ENCODE data around the gene PRPF8.
A peak's percentile ranks its signal among the peaks of the same experiment; 100 is the strongest.

PRPF8 gene

DNA sequence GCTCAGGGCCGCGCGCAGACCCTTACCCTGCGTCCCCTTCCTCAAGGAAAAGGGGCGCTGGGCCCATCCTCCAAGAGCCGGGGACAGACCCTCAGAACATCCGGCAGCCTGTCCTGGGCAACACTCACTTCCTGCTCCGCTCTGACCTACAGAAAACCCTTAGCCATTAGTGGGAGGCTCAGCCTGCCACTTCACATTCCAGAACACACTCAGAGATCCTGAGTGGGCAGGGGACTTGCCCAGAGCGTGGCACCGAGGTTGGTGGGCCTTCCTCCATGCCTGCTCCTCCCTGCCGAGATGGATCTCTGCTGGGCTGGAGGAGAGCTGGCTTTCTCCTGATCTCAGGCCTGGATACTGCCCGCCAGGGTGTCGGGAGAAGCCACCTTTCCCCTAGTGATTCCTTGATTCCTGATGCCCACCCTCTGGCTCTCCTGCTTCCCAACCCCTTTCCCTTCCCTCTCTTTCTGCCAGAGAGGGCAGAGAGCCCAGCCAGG, 40.6 kb downstream of the PRPF8 start:
- no peak for DNase-seq

DNA sequence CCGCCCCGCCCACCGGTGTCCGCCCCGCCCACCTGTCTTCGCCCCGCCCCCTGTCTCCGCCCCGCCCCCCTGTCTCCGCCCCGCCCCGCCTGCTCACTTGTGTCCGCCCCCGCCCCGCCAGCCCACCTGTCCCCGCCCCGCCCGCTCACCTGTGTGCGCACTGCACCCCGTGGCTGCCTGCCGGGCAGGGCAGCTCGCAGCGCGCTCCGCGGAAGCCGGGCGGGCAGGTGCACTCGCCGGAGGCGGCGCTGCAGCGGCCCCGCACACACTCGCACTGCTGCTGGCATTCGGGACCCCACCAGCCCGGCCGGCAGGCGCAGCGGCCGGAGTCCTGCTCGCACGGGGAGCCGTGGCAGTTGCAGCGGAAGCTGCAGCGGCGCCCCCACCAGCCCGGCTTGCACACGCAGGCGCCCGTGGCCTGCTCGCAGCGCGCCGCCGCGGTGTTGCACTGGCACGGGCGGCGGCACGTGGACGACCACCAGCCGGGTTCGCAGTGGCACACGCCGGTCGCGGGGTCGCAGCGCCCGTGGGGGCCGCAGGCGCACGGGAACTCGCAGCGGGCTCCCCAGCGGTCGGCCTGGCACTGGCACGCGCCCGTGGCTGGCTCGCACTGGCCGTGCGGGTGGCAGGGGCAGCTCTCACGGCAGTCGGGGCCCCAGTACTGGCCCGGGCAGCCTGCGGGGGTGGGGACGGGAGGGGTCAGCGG, 41.2 kb downstream of the PRPF8 start:
- DNase-seq = no peak

DNA sequence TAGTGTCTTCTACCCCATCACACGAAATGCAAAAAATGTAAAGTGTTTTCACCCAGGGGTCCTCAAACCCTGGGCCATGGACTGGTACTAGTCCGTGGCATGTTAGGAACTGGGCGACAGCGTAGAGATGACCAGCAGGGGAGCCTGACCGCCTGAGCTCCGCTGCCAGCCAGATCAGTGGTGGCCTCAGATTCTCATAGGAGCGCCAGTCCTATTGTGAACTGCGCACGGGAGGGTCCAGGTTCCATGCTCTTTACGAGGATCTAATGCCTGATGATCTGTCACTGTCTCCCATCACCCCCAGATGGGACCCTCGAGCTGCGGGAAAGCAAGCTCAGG, 43.6 kb downstream of the PRPF8 start:
- DNase-seq = peak in 1 of 2 experiments; percentile 37

DNA sequence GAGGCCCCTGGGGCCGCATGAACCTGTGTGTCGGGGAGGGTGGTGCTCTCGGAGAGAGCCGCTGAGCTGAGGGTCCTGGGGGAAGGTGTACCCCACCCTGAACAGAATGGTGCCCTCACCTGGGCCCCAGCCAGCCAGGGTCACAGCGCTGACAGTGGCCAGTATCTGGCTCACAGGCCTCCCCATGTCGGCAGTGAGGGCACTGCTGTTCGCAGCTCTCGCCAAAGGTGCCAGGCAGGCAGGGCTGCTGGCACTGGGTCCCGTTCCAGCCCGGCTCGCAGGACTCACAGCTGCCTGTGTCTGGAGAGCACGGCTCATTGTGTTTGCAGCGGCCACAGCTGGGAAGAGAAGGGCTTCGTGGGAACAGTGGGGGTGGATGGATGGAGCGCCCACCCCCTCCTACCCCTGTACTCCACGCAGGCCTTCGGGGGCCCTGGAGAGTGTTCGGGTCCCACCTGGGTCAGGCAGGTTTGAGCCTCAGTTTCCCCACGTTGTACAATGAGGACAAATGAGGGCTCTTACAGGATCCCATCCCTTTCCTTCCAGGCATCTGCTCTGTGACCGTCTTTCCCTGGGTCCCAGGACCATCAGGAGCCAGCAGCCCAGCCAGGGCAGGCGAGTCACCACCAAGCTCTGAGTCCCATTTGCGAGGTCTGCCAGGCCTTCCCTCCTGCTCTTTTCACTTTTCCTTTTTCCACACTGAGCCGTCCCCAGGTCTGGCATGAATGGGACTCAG, 44.2 kb downstream of the PRPF8 start:
- no peak for DNase-seq

DNA sequence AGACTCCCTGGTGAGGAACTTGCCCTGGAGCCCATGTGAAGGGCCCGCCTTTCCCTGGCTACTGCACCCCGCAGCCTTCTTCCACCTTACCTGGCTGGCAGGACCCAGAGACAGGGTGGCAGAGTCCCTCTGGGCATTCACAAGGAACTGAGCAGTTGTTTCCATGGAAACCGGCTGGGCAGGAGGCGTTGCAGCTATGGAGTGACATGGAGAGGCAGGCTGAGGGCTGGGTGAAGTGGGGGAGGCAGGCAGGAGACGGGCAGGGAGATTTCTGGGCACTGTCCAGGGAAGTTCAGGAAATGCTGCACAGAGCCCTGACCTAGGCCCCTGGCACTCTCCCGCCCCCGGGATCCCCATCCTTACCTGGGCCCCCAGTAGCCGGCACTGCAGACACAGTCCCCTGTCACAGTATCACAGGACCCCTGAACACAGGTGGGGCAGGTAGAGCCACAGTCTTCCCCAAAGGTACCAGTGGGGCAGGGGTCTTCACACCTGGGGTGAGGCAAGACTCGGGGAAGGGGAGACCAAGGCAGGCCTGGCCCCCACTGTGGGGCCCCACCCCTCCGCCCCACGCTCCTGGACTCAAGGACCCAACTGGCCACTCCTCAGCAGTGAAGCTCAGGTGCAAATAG, 45.0 kb downstream of the PRPF8 start:
- peak in 1 of 2 experiments; percentile 23 for DNase-seq

DNA sequence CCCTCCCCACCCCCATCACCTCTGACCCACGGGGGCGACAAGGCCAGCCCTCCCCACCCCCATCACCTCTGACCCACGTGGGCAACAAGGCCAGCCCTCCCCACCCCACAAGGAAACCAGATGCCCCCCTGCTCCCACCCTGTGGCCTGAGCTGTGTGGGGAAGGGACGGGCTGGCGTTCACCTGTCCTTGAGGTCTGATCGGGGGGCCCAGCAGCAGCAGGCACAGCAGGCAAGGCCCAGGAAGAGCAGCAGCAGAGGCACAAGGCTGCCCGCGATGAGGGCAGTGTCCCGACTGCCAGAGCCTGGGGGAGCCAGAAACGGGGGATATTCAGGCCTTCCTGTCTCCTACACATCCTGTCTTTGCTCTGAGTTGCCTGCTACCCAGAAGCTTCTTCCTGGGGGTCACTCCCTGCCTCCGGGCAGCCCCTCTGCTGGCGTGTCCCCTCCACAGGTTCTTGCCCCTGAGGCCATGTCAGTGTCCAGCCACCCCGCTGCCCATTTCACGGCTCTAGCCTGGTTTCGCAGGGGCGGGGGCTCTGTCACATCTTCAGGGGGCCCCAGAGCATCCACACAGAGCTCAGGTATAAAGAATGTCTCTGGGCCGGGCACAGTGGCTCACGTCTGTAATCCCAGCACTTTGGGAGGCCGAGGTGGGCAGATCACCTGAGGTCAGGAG, 45.9 kb downstream of the PRPF8 start:
- no peak for DNase-seq

DNA sequence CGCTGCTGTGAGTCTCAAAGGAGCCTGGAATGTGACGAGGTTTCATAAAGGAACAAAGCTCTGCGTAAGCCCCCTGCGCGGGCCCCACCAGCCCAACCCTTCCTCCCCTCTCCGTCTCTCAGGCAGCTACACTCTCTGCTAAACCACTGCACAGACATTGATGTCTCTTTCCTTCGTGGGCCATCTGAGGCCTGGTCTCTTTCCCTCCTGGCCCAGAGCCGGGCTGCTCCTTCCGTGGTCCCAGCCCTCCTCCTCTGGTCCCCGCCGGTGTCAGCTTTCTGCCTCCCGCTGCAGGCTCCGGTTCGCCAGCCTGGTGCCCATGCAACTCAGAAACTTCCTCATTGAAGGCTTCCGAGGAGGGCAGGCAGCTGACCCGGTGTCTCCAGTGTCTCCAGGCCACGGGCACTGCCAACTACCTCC, 46.5 kb downstream of the PRPF8 start:
- DNase-seq = no peak

DNA sequence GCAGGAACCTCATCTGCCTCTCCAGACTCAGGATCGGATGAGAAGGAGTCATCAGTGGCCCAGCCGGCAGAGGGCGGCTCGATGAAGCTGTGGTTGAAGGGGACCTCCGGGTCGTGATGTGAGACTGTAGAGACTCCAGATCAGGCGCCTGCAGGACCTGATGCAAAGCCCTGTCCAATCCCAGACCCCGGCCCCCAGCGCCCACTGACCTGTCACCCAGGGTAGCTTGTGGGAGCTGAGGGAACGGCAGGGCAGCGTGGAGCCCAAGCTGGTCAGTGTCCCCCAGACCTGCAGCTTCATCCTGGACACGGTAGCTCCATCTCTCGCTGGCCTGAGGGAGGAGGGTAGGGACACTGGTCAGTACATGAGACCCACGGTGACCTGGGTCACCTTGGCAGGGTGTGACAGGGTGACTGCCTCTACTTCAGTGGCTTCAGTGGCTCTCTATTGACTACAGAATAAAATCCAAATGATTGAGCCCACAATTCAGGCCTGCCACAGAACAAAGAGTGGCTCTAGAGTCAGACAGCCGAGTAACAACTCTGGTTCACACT, 47.9 kb downstream of the PRPF8 start:
- DNase-seq = no peak

DNA sequence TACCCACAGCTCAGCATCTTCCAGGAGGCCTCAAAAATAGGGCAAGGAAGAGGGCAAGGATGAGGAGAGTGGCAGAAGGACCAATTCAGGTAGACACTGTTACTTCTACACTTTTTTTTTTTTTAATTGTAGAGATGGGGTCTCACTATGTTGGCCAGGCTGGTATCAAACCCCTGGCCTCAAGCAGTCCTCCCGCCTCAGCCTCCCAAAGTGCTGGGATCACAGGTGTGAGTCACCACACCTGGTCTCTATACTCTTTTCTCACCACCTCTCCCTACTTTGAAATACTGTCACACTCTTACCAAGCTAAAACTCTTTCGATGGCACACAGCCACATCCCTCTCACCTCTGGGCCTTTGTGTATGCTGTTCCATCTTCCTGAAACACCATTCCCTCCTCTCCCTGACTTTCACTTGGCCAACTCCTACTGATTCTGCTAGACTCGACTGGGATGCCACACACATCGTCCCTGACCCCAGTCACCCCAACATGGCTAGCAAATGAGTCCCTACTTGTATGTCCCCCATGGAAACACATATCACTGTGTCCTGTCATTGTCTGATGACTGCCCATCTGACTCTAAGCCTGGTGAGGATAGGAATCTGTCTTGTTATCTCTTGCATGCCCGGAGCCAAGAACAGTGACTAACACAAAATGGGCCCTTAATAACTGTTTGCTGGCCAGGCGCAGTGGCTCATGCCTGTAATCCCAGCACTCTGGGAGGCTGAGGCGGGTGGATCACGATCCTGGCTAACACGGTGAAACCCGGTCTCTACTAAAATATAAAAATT, 48.8 kb downstream of the PRPF8 start:
- no peak for DNase-seq

DNA sequence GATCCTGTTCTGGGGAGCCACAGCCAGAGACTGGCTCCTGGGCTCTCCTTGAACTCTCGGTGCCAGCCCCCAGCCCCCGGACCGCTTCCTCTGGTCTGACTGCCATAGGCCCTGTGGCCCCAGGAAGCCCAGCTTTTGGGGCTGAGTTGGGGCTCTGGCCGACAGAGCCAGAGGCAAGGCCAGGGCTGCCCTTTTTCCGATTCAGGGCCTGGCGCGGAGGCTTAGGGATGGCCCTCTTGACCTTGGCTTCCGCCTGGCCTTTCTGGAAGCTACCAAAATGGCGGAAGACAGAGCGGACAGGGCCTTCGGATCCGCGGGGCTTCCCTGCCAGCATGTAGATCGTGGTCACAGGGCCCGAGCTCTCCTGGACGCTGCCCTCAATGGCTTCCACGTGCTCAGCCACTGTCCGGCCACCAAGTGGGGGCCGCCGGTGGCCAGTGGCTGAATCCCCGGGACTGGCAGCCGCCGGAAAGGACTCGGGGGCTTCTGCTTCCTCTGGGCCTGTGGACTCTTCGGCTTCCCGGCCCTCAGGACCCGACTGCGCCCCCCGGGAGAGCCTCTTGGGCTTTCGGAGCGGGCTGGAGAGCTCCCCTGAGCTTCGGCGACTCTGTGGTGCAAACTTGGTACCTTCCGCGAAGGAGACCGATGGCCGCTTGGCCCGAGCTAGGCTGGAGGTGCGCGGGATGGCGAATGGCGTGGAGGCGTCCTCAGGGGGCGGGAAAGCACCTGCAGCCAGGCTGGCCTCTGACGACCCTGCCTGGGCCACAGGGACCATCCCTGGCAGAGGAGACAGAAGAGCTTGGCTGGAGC, 49.6 kb downstream of the PRPF8 start:
- DNase-seq = no peak

DNA sequence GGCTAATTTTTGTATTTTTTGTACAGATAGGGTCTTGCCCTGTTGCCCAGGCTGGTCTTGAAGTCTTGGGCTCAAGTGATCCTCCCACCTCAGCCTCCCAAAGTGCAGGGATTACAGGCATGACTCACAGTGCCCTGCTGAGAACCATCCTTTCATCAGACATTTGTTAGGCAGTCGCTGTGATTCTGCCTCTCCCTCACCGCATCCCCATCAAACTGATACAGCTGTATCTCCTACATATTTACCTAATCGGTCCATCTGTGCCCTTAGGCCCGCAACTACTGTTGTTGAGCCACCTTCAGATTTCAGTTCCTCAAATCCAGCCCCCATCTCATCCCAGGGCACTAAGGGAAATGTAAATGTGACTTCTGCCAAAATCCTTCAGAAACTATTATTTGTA, 54.0 kb downstream of the PRPF8 start:
- DNase-seq = no peak

DNA sequence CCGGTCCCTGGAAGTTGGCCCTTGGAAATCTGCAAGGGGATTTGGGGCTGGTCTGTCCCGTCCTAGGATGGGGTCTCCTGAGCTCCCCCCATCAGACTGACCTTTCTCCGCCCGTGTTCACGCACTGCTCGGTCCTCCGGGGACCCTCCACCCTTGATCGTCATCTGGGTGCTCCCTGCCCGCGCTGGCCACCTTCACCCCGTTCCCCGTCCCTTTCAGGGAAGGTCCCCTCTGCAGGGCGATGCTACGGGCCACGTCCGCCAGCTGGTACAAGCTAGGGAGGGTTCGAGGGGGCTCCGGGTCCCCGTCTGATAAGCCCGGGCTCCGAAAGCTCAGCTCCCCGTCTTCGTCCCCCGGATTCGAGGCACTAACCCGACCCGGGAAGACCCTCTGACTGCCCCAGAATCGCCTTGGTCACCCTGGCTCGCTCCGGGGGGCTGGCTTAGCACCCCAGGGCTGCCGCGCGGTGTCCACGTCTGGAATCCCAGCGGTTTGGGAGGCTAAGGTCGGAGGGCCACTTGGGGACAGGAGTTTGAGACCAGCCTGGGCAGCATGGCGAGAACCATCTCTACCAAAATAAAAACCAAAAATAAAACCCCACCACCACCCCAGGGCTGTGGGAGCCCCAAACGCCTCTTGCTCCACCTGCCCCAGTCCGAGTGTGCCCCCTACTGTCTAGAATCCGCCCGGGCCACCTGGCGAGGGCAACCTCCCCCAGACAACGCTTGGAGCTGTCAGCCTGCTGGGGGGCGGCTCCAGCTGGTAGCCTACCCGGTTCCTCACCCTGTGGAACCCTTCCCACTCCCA, 55.0 kb downstream of the PRPF8 start:
- peak; percentile 49 to 60 for DNase-seq

DNA sequence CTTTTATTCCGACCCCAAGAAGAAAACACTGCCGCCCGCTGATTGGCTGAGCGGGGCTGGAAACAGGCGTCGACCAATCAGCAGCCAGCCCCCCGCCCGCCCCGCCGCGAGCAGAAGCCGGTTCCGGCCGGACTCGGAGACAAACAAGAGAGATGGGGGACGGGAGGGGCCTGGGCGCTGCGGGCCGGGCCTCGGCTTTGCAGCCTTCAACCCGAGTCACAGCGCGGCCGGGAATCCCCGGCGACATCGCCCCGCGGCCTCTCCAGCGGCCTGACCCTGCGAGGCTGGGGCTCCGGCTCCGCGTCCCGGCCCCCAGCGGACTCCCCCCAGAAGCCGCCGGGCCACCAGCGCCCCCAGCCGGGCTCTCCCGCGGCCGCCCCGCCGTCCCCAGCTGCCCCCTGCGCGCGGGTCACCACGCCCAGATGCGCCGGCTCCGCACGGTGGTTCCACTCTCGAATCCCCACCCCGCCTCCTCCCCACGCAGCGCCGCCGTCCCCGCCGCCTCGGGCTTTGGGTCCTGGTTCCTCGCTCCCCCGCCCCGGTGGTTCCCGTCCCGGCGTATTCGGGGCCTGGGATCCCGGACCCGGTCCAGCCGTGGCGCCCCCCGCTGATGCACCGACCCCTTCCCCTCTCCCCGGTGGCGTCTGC, 55.7 kb downstream of the PRPF8 start:
- peak; percentile 96 to 99 for DNase-seq

DNA sequence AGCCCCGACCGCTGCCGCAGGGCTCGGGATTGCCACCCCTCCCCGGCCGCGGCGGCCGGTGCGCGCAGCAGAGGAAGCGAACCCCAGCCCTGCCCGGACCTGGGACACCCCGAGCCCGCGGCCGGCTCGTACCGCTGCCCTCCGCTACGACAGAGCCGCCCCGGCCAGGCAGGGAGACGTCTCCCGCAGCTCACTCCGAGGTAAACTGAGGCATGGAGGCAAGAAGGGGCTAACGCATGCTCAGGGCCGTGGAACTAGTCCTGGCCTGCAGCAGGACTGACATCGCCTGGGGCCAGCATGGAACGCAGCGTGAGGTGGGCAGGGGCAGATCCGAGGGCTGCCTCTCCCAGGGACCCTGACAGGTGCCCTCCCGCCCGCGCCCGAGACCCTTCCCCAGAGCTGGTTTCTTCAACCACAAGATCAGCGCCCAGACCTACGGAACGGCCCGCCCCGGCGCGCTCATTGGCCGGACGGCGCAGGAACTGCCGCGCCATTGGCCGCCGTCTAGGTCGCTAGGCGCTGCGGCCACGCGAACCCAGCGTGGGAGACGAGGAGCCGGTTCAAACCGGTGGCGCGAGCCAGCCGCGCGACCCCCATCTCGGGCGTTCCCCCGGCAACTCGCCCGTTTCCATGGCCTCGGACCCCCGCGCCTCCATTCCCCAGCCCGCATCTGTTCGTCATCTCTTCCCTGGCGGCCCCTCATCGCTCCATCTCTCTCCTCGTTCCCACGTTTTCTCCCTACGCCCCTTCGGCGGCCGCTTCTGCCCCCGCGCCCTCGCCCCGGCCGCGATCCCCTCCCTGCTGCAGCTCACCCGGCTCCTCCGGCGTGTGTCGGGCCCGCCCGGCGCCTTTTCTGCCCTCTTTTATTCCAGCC, 56.4 kb downstream of the PRPF8 start, which contains the start of gene SLC43A2:
TSS of gene SLC43A2 (minus strand) at position 853 of the 874 bp plus-strand sequence. CDS start 960 bp downstream, outside the sequence.
- peak; percentile 92 to 94 for DNase-seq

DNA sequence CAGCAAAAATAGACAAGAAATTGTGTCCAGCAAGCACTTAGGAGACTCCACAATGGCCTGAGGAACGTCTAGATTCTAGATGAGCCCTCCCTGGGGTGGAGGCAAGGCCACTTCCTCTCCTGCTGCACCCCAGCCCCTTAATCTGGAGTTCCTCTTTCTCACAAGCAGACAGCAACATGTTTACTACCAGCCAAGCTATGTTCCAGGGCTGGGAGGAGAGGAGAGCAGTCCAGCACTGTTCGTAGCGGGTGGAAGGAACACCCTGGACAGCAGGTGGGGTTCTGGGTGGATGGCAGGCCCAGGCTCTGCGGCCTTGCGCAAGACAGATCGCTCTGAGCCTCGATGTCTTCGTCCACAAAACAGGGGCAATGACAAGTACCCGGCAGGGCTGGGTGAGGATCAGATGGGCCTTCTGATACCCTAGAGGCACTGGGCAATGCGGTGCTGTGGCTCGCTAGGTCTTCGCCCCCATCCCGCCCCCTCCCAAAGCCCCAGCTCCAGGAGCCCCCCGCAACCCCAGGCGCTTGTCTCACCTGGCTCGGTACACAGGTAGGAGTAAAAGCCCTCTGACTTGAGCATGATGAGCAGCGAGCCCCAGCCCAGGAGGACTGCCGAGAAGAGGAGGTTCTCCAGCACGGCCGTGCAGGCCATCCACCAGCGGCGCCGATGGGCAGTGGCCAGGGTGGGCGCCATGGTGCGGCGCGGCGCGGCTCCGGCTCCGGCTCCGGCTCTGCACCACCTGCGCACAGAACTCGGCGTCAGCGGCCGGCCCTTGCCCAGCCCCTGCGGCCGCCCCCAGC, 57.3 kb downstream of the PRPF8 start:
- DNase-seq = no peak

DNA sequence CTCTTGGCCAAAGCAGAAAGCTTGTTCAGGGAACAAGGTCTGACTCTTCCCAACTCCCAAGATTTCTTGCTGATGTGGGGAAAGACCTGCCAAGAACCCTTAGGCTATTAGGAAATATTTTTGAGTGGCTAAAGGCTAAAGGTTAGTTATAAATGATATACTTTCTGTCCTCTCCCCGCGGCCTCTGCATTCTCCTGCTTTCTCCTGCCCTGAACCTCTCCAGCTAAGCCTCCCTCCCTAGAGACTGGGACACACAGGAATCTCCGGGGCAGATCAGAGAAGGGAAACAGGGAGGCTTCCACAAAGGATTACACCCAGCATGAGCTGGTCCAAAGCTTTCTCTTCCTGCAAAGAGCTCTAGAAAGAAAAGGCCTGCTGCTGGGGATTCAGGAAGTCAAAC, 58.3 kb downstream of the PRPF8 start:
- DNase-seq = no peak

DNA sequence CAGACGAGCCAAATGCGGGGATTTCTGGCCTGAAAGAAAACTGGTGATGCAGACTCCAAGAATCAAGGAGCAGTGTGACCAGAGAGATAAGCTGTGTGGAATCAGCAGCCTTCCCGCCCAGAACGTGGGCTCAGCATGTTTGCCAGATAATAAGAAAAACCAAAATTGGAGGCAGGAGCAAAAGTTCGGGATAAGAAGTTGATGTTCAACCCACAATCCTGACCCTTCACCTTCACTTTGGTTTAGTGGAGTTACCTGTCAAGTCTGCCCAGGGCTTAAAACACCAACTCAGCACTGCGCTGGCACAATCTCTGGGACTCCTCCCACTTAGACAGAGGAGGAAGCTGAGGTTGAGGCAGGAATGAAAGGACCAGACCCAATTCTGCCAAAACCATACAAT, 59.1 kb downstream of the PRPF8 start:
- no peak for DNase-seq

DNA sequence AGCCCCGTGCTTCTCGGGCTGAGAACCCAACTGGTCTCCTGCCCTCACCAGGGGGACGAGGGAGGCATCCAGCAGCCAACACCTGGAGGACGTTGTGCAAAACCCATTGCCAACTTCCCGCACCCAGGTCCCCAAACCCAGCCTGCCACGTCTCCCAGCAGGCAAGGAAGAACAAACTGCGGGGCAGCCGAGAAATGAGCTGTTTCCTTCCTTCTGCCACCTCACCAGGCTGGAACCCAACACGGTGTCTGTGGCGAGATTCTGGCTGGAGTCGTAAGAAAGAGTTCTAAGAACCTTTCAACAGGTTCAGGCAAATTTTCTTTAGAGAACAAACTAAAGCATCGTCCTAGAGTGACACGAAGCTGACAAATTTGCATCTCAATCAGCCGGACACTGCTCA, 59.6 kb downstream of the PRPF8 start:
- DNase-seq = no peak

Measured in SHP77 (cell line).